ENCODE data around the gene CYSTM1.

The CYSTM1 gene

DNA sequence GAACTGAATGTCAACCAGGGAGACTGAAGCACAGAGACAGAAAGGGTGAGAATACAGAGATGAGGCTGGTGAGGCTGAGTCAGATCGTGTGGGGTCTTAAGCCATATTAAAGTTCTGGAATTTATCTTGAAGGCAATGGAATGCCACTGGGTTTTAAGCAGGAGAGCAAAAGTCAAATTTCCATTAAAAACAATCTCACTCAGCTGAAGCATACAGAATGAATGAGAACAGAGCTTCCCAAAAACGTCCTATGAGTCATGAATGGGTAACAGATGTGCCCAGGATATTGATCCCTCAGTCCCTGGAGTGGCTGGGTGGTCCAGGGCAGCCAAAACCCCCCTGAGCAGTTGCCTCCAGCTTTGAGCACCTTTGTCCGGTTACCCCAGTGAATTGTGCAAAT, 83.0 kb downstream of the CYSTM1 start:
- DNase-seq (ENCODE audit: low read depth in 2 of 2), result no peak

DNA sequence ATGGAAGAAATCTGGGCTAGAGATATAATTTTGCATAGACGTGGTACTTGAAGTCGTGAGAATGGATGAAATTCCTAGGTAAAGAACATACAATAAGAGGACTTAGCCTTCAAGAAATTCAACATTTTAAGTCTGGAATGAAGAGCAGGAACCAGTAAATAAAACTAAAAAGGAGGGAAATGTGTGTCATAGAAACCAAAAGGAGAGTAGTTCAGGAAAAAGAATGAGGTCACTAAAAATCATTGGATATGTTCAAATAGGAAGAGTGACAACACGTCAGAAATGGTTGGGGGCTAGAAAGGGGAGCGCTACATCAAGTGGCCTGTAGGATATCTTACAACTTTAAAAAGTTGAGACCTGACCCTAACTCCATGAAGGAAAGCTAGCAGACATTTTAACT, 83.9 kb downstream of the CYSTM1 start:
- no peak for DNase-seq (ENCODE audit: low read depth in 2 of 2)

DNA sequence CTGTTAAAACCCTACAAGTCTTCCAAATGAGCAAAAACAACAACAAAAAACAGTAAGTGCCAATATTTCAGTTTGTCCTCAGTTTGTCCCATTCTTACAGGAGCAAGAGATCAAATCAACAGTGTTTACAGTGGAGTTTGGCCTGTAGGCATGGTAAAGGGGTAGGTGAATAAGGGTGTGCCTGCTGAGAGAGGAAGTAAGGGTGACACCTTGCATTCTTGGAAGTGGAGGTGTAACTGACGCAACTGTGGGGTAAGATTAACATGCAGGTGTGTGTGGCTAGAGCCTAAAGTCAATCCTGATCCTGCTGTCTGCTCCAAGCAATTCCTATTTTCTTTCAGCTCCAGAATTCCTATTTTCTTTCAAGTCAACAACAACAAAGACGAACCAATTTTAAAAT, 84.5 kb downstream of the CYSTM1 start:
- no peak for DNase-seq (ENCODE audit: low read depth in 2 of 2)

DNA sequence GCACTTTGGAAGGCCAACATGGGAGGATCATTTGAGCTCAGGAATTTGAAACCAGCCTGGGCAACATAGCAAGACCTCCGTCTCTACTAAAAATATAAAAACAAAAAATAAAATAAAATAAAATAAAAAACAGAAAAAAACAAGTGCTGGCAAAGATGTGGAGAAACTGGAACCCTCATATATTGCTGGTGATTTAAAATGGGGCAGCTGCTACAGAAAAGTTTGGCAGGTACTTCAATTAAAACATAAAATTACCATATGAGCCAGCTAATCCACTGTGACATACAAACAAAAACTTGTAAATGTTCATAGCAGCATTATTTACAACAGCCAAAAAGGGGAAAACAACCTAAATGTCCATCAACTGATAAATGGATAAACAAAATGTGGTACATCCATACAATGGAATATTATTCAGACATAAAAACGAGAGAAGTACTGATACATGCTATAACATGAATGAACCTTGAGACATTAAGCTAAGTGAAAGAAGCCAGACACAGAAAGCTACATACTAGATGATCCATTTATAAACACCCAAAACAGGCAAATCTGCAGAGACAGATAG, 85.2 kb downstream of the CYSTM1 start:
- no peak for DNase-seq (ENCODE audit: low read depth in 2 of 2)

DNA sequence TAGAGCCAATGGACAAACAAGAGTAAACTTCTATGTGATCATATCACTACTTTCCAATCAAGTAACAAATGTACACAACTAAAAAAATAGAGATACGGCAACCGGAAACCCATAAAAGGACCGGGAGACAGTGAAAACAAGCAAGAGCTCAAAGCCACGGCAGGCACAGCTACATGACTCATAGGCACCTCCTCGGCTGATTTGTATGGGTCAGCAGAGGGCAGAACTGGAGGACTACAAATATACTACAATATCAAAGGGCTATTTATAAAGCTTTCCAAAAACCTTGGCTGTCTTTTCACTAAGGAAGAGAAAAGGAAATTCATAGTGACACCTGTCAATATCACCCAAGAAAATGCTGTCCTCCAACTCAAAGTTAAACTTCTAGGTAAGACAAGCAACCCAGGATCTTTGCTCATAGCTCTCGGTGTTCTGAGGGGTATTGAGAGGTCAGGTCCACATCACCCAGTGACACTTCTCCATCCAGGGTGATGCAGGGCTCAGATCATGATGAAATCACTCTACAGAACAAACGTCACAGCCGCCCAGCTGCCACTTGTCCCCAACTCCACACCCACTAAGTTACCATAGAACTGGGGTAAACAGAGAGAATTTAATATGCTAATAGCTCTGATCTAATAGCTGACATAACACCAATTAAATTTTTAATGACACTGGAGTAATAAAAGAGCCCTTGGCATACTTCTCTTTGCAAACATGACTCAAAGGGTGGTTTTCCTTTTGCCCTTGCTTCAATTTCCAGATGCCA, 86.6 kb downstream of the CYSTM1 start:
- no peak for DNase-seq (ENCODE audit: low read depth in 2 of 2)

DNA sequence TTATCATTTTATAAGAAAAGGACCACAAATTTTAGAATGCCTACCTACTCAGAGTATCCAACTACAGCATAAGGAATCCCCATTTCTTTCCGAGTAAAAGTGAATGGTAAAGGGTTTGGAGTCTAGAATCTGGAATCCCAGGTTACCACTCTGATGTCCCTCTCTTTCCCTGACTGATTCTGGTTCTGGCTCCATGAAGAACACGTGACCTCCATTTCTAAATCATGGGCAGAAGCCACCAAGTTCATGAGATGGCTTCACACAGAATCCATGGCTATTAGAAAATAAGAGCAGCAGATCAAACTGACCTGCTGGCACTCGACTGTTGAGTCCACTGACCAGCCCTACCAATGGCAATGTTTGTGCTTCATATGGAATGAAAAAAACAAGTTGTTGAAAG, 87.2 kb downstream of the CYSTM1 start:
- DNase-seq (ENCODE audit: low read depth in 2 of 2), result no peak

DNA sequence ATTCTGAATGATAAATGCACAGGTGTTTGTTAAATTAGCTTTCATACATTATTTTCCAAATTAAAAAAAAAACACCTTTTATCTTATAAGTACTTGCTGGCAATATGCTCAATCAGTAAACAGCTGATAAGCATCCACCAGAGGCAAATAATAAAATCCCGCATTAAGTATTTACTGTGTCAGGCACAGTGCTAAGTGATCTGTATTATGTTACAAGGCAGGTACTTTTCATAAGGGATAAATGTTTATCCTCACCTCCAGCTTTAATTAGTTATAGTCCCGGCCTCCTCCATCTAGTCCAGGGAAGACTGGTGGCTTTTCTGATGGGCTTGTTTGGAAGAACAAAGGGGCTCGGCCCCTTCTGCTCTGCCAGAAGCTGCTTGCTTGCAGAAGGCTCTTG, 87.9 kb downstream of the CYSTM1 start:
- DNase-seq (ENCODE audit: low read depth in 2 of 2), result no peak

DNA sequence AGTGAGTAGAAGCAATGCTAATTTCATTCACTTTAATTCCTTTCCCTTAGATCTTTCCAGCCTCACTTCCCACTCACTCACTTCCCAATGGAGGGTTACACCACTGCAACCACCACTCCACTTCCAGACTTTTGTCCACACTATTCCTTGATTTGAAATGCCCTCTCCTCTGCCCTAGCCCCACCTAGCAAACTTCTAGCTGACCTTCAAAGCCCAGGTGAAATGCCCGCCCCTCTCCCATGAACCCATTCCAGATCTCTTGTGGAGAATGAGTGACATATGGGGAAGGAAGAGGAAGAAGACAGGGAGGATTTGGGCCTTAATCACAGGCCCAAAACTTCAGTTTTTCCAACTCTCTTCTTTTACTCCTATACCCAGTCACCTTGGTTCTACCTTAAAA, 90.9 kb downstream of the CYSTM1 start:
- no peak for DNase-seq (ENCODE audit: low read depth in 2 of 2)

DNA sequence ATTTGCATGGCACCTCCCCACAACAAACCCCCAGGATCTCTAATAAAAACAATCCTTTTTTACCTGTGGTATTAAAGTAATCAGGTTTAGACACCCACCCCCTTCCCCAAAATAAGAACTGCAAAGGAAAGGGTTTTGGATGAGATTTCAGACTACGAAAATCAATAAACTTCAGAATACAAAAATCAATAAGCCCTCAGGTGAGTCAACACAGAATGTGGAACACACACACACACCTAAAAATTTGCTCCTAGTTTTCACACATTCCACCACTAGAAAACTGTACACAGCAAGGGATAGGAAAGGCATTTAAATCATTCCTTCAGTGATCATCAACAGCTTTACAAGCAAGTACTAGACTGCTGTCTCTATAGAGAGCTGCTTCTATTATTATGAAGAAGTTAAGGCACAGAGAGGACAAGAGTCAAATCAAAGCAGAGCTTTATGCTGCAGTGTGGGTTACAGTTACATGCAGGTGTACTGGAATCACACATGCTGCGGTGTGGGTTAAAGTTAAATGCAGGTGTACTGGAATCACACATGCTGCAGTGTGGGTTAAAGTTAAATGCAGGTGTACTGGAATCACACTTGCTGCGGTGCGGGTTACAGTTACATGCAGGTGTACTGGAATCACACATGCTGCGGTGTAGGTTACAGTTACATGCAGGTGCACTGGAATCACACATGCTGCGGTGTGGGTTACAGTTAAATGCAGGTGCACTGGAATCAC, 91.6 kb downstream of the CYSTM1 start:
- DNase-seq (ENCODE audit: low read depth in 2 of 2), result no peak

DNA sequence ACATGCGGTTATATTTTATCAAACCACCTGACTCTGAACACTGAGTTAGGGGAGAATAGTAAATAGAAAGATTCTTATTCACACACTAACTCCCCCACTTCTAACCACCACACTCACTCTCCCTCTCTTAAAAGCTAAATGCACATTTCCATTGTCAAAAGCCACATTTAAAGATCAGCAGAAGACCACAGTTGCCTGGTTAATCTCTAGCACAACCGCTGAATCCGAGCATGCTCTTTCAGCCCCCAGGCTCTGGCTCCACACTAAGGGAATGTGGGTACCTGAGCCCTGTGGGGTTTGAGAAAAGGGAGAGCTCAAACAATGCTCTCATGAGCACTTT, 92.2 kb downstream of the CYSTM1 start:
- DNase-seq (ENCODE audit: low read depth in 2 of 2), result no peak

DNA sequence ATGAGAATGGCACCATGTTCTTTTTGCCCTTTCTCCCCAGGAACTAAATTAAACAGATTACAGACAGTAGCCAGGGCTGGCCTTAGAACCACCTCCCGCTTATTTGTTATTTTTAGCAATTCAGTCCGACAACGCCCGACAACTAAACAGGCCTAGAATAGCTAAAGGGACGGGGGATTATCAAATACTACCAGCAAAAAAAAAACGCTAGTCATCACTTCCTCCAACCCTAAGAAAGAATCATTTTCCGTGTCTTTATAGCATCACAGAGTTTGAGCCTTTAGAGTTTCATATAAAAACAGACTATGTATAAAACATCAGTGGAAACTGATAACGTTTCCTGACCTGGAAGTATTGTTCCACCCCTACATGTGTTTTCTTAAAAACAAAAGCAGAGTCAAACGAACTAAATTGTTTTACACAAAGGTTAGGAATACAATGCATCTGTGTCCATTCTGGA, 92.6 kb downstream of the CYSTM1 start:
- DNase-seq (ENCODE audit: low read depth in 2 of 2), result no peak

DNA sequence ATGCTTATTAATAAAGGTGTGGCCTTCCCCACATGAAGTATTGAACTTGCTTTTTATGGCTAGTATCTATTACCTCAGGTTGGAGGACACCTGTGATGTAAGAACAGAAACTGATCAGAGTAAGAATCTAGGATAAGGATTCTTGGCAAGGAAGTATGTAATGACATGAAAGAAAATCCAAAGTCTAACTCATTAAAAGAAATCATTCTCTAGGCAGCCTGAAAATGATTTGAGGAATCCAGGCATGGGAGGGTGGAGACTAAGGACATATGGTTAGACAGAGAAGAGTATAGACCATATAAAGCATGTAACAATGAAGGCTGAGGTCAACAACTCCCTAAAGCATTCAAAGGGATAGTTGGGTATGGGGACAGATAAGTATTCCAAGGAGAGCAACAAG, 95.0 kb downstream of the CYSTM1 start:
- DNase-seq (ENCODE audit: low read depth in 2 of 2), result no peak

DNA sequence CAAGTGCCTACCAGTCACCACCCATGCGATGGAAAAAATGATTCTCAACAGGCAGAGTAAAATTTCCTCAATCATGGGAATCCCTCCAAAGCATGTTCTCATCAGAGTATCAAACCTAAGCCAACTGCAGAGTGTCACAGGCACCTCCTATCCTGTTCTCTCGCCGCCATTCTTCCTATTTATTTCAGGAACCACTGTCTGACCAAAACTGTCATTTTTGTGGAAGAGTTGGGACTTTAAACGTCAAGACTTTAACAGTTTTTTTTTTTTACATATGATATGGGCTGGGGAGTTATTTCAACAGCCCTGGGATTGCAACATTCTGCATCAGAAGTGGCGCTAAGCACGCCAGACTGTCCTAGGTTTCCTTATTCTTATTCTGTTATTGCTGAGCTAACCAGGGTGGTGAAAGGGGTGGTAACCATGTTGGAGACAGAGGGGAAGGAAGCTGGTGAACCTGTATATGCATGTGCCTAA, 98.5 kb downstream of the CYSTM1 start:
- no peak for DNase-seq (ENCODE audit: low read depth in 2 of 2)

DNA sequence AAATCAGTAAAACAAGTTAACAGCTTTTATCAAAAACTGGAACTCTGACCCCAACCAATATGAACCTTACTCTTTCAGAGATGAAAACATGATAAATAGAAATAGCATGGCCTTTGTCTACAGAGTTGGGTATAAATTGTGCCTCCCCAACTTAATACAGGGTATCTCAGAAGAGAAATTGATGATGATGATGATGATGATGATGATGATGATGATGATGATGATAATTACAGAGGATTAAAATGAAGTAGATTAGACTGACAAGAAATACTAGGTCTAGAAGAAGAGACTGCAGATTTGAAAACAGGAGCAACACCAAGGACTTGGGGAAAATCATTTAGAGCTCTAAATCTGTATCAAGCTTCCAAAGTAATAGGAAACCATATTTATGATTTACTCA, 100.8 kb downstream of the CYSTM1 start:
- no peak for DNase-seq (ENCODE audit: low read depth in 2 of 2)

DNA sequence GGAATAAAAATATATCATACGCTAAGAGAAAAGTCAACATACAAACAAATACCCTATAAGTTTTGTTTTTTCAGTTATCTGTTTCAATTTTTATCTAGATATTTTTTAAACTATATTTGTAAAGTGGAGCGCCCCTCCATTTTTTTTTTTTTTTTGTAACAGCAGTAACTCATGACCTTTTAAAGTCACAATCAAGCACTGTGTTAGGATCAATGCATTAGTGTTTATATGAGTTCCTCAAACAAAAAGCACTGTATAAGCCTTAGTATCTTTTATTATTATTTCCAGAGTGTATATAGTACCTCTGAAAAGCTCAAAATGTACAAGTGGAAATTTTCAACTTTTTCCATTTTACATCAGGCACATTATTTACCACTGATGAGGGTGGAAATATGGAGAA, 107.3 kb downstream of the CYSTM1 start:
- no peak for DNase-seq (ENCODE audit: low read depth in 2 of 2)

DNA sequence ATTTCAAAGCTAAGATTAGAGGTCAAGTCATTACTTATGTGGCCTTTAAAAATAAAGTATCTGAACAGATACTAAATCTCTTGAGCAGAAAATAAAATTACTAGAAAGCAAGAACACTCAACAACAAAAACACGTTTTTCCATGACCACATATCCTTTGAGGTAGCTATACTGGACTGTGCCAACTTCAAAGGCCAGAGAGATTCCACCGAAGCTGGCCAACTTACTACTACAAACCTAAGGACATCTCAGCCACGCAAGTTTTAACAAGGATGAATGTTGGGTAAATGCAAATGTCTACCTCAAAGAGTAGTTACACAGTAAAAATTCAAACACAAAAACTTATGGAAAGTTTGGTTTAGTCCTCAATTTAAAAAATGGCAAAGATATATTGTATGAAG, 109.0 kb downstream of the CYSTM1 start:
- no peak for DNase-seq (ENCODE audit: low read depth in 2 of 2)

DNA sequence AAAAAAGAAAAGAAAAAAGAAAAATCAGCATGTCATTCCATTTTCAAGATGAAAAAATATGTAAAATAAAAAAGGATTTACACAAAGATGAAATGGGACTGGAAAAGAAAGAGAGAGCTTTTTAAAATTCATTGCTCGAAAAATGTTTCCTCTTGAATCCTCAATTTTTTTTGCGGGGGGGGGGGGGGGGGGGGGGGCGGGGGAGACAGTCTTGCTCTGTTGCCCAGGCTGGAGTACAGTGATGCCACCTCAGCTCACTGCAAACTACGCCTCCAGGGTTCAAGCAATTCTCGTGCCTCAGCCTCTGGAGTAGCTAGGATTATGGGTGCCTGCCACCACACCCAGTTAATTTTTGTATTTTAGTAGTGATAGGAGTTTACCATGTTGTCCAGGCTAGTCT, 111.4 kb downstream of the CYSTM1 start:
- no peak for DNase-seq (ENCODE audit: low read depth in 2 of 2)

DNA sequence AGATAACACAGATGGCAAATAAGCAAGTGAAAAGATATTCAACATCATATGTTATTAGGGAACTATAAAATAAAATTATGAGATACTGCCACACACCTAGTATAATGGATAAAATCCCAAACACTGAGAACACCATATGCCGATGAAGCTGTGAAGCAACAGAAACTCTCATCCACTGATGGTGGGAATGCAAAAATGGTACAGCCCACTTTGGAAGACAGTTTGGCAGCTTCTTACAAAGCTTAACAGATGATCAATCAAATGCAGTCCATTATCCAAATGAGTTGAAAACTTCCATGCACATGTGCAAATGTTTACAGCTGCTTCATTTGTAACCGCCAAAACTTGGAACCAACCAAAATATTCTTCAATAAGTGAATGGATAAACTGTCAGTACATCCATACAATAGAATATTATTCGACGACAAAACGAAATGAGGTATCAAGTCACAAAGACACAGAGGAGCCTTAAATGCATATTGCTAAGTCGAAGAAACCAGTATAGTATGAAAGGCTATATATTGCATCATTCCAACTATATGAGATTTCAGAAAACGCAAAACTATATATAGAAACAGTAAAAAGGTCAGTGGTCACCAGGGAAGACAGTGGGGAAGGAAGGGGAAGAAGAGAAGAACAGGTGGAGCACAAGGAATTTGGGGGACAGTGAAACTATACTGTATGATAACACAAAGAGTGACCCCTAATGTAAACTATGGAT, 113.0 kb downstream of the CYSTM1 start:
- DNase-seq (ENCODE audit: low read depth in 2 of 2), result no peak

DNA sequence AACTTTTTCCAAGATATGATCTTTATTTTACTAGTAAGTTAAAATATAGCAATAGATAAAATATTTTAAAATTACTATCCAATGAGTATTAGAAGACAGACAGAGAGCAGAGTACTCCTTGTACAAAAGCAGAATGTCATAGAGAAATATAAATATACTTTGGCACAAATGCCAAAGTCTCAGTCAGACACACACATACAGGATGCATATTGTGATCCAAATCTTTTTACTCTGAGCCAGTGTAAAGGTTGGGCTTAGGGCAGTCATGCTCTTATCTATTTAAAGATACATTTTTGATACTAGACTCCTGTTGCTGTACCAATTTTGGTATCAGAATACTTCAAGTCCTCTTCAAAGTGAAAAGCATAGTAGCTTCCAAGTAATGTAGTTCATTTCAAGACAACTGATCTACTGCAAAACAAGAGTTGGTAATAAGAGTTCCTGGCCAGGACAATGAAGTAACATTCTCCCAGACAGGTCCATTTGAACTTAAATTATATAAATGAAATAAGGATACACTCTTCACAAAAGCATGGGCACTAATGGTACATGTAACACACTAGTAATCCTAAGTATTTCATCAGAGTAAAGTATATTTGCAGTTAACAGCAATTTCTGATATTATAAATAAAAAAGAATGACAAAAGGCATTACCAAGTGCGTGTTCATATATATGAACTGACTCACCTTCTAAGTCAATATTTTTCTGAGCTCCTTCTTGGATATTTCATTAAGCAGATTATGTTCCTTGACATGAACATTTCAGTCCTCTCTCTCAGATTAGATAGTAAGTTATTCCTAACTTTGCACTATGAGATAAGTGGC, 117.4 kb downstream of the CYSTM1 start:
- no peak for DNase-seq (ENCODE audit: low read depth in 2 of 2)
